Measurements from ENCODE around the gene SRCIN1.

Gene SRCIN1

DNA sequence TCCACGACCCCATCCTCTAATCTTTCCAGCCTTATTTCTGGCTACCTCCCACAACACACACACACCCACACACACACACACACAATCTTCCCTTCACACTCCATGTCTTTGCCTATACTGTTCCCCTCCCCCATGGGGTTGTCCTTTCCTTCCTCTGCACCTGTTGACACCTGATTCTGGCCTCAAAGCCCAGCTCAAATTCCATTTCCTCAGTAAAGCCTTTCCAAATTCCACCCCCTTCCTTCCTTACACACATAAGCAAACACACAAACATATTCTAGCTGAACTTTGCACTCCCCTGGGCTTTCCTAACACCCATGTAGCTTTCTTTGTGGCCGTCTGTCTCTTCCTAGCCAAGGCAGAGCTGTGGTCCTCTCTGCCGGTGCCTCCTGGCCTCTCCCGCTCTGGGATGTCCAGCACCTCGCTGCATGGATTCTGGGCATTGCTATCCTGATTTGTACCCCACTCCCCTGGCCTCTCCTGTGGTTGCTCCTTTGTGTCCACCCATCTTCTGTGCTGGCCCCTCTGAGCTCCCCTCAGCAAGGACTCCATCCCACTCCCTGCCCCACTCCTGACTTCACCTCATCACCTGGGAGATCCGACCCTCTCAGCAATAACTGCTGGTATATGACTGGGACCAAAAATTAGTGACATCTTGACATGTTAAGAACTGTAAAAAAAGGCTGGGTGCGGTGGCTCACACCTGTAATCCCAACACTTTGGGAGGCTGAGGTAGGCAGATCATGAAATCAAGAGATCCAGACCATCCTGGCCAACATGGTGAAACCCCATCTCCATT, 8.4 kb upstream of the SRCIN1 start:
- DNase-seq = no peak

- no peak for DNase-seq
These were observed 7.8 kb upstream of the SRCIN1 start for GRCh38 chr17:38613525-38613980.

- no peak for DNase-seq
These were observed 6.2 kb upstream of the SRCIN1 start for GRCh38 chr17:38611872-38612376.

DNA sequence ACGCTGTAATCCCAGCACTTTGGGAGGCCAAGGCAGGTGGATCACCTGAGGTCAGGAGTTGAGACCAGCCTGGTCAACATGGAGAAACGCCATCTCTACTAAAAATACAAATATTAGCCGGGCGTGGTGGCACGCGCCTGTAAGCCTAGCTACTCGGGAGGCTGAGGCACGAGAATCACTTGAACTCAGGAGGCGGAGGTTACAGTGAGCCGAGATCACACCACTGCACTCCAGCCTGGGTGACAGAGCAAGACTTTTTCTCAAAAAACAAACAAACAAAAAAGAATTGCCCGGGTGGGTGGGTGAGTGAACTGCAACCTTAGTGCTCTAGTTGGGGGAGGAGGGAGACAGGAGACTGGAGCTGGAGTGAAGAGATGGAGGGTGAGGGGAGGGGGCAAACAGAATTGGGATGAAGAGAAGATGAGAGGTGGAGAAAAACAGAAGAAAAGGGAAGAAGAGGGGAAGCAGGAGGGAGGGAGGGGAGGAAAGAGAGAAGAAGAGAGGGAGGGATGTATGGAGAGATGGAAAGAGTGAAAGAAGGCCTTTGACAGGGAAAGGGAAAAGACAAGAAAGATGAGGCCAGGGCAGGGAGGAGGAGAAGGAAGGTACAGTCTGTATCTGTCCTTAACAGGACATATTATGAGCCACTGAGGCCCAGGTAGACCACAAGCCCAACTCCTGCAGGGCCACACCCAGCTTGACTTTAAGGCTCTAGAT, 5.5 kb upstream of the SRCIN1 start:
- DNase-seq = no peak

DNA sequence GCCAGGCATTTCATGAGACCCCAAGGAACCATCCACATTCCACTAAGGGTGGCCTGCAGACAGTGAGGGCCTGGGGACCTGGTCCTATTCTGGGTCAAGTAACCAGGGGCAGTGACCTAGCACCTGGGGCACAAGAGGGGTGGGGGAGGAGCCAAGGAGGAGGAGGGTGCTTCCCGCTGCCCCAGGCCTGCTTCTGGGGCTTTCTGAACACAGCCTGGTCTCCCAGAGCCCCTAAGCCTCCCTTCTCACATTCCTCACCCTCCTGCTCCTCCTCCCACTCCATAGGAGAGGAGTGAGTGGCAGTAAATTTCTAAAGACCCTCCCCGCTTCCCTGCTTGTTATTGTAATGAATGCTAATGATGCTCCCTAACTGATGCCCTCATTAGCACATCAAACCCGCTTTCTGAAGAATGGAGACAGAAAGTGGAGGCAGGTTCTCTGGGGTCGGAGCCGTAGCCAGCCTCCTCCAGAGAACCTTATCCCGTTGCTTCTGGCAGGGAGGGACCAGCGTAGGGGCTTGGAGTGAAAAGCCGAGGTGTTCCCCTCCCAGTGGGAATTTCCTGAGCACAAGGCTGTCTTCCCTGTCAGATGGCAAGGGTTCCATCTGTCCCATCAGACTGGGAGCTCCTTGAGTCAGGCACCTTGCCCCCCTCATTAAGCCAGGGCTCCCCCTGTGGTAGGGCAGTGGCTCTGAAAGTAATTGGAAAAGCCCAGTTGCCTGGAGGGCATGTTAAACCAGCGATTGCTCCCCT, 3.7 kb upstream of the SRCIN1 start:
- no peak for DNase-seq

- no peak for DNase-seq
These were observed 2.9 kb upstream of the SRCIN1 start for GRCh38 chr17:38608648-38609047.

DNA sequence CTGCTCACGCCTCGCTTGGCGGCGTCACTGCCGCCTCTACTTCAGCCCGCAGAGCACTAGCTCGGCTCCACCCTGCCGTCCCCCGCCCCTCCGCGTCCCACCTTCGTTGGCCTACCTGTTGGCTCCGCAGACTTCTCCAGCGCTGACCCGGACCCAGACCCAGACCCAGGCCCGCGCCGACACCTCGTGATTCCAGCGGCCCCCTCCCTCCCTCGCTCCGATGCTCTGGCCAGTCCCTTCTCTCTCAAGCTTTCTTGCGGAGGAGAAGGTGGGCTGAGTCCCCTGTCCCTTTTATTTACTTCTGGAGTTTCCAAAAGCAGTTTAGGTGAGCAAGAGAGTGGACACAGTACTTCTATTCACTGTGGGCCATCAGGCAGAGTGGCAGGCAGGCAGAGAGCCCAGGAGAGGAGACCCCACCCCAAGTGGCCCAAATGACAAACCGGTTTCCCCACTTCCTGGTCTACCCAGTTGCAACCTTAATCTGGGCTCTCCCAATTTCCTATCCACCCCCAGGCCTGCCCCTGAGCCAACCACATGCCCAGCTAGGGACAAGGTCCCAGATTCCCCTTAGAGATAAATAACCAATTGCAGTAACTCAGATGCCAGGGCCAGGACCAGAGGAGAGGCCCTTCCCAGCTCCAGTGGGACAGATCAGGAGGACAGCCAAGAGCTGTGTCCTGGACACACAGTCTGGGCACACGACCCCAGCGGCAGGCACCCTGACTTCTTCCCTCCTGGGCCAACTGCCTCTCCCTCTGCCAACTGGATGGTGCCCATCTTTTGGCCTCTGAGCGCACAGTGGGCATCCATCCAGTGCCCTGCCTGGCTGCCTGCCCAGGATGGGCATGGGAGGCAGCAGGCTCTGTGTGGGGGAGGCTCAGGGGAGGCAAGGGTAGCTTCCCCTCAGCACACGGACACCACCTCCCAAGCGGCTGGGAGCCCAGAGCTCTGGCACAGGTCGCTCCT, 1.2 kb upstream of the SRCIN1 start:
- no peak for DNase-seq

DNA sequence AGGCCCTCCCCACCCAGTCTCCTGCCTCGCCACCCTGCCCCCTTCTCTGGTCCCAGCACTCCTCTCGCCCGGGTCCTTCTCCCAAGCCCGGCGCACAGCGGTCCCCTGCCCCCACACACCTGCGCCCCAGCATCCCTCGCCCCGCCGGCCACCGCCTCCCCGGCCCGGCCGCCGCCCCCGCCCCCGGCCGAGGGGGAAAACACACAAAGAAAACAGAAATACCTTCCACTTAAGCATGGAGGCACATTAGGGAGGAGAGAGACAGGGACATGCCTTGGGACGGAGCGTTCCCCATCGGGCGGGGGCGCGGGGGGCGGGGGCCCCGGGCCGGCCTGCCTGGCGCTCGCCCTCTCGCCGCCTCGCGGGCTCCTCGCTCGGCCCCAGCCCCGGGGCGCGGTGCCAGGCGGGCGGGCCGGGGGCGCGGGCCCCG, 326 bp downstream of the SRCIN1 start:
- DNase-seq = no peak

GRCh38 chr17:38604479-38605403, 1.0 kb downstream of the SRCIN1 start:
- DNase-seq = peak; percentile 34

DNA sequence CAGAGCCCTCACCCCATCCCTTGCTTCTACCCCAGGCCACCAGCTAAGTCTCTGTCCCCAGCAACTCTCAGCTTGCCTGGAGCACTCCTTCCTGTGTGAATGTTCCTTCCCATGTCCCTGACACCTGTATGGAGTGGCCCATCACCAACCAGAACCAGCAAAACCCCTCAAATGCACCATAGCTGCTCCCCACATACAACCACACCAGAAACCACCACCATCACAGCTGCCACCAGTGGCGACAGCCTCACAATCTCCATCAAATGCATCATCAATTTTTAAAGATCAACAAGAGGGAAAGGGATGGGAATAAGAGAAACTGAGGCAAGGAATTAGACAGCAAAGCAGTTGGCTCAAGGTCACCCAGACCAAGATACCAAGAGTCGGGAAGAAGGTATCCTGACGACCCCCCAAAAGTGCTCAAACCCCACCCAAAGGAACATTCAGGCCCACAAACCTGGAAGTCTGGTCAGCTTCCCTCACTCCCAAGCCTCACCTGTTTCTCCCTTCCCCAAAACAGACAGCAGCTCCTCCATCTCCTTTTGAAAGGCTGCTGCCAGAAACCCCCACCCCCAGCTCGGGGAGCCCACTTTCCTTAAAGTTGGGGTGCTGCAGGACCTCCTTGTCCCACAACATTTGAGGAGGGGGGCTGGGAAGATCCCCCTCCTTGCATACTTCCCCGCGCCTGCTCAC, 1.8 kb downstream of the SRCIN1 start:
- no peak for DNase-seq

DNA sequence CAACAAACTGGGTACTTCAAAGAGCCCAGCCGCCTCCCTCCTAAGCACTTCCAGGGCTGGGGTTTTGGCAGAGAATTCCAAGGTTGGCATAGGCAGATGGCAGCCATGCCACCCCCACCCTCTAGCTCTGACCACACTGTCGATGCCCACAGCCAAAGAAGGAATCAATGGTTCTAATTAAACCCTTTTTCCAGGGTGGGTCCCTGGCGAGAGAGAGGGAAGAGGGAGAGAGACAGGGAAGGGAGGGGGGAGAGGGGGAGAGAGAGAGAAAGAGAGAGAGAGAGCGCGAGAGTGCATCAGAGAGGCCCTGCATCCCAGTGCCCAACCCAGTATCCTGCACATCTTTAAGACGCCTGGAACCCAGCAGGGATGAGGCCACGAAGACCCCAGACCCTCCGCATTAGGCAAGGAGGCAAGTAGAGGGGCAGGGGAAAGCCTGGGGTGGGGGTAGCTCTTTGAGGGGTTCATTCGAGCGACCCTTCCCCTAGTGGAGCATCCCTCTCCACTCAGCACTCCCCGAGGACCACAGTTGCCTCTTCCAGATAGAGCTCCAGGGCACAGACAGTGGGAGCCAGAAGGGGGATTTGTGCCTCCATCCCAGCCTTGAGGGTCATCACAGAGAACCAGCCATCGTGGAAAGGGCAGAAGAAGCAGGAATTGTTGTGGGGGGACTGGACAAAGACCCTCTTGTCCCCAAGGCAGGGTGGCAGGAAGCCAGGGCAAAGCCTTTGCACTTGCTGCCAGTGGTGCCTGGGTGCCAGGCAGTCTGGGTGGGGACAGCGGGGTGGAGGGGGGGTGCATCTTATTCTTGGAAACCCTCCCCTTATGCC, 2.6 kb downstream of the SRCIN1 start:
- DNase-seq = no peak

- no peak for DNase-seq
These were observed 3.3 kb downstream of the SRCIN1 start for GRCh38 chr17:38602453-38602852.

DNA sequence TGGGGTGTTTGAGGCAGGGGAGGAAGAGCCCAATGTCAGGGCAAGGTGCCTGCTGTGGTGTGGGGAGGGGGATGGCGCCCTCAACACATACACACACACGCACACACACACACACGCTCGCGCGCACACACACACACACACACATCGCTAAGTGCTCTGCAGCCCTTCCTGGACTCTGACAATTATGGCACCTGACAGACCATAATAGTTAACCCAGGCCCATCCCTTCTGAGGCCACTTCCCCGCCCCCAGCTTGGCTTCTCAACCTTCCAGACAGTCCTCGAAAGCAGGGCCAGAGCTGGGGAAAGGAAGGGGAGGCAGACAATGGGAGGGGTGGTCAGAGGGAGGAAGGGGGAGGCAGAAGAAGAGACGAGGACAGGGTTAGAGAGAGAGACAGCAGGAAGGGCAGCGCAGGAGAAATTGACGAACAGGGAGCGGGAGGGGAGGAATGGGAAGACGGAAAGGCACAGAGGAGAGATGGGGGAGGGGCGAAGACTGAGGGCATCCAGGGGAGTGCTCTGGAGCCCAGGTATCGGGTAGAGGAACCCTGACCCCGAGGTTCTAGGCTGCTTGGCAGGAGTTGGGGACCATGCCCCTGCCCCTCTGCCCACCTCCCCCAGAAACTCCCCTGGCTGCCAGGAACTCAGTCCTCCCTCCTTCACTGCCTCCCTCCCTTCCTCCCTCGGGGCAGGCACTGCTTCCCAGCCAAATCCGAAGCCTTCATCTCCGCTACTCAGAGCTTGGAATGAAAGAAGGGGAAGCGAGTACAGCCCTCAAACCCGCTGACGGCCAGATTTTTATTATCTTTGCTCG, 4.0 kb downstream of the SRCIN1 start:
- no peak for DNase-seq

GRCh38 chr17:38600906-38601305, 4.8 kb downstream of the SRCIN1 start:
- no peak for DNase-seq

- no peak for DNase-seq
These were observed 5.3 kb downstream of the SRCIN1 start for GRCh38 chr17:38600416-38600815.

DNA sequence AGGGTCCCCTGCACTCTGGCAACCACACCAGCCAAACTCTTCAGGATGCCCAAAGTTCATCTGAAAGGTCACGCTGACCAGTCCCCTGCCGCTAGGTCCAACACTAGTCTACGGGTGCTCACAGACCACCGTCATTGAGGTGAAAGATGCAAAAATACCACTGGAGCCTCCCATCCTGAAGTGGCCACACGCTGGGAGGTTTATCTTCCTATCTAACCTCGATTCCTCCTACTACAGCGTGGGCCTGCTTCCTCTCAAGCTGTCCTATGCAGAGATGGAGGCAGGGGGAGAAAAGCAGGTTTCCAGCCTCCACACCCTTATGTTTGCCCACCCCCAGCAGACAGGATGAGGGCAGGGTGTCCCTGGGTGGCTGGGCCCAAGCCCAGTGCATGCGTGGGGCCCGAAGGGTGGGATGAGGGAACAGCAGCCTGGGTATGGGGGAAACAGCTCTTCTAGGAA, 6.3 kb downstream of the SRCIN1 start:
- no peak for DNase-seq

GRCh38 chr17:38598995-38599394, 6.8 kb downstream of the SRCIN1 start:
- no peak for DNase-seq

DNA sequence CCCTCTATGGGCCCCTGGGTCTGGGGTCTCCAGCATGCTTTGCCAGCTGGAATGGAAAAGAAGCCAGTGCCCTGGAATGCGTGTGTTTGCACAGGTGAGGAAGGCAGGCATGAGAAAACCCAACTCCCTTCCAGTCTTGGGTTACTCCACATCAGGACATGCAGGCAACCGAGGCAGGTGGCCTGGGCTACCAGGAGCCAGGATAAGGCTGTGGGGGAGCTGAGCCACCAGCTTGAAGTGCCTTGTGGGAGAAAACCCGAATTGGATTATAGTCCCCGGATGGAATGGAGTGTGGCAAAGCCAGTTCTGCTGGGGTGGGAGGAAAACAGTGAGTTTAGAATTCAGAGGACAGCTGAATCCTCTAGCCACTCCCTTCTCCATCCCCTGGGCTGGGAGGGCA, 7.2 kb downstream of the SRCIN1 start:
- peak; percentile 79 for DNase-seq

All from NCI-H1694 (cell line).